Stimulated activated naive CD8-positive, alpha-beta T cell treated with anti-CD3 and anti-CD28 coated beads, Interleukin-15, Interleukin-2, amounts not matched to agents 100 U/mL and 50 U/mL, for 24 hours (primary cell): Measurements from ENCODE around the gene TRIM2.
A peak's percentile ranks its signal among the peaks of the same experiment; 100 is the strongest.
"Not testable (repeated sequence)": the region's sequence is repeated elsewhere in the genome, so short reads cannot be mapped to it uniquely, and the experiment has no call there.

Source experiments
- ATAC-seq: fragments of 150-1000 bp; cut with Tn5 transposase; one replicate; pipeline ENCODE4 v1.10.0; 2021
- DNase-seq: peaks from one replicate; pipeline ENCODE4 v3.0.0; 2021

TRIM2 gene

GRCh38 chr4:153204247-153204671 lies at the start of gene TRIM2:
TSS of gene TRIM2 (plus strand) at chr4:153204443. CDS start at chr4:153204531, 88 bp downstream.
- ATAC-seq (no peak), DNase-seq (no peak)

- DNase-seq (no peak), ATAC-seq (no peak)
Measured at GRCh38 chr4:153155686-153156085, 48.6 kb upstream of the TRIM2 start.

GRCh38 chr4:153156263-153156662 lies 48.0 kb upstream of the TRIM2 start:
- DNase-seq: peak; percentile 39
- no peak for ATAC-seq

GRCh38 chr4:153156721-153157120 lies 47.5 kb upstream of the TRIM2 start:
- DNase-seq (no peak), ATAC-seq (no peak)

GRCh38 chr4:153159016-153159415 lies 45.2 kb upstream of the TRIM2 start:
- no peak for ATAC-seq
- DNase-seq: no peak

- DNase-seq: no peak
- peak; percentile 55 for ATAC-seq
Measured at GRCh38 chr4:153159728-153160221, 44.5 kb upstream of the TRIM2 start.

GRCh38 chr4:153160821-153161220 lies 43.4 kb upstream of the TRIM2 start:
- ATAC-seq: no peak
- DNase-seq: no peak

- DNase-seq (no peak), ATAC-seq (no peak)
Measured at GRCh38 chr4:153161226-153161963, 42.8 kb upstream of the TRIM2 start.

- not testable (repeated sequence) for ATAC-seq, DNase-seq
Measured at GRCh38 chr4:153165236-153165635, 39.0 kb upstream of the TRIM2 start.

GRCh38 chr4:153166716-153167501 lies 37.3 kb upstream of the TRIM2 start:
- DNase-seq (no peak), ATAC-seq (no peak)

GRCh38 chr4:153169776-153170175 lies 34.5 kb upstream of the TRIM2 start:
- ATAC-seq (no peak), DNase-seq (no peak)

- no peak for ATAC-seq
- no peak for DNase-seq
Measured at GRCh38 chr4:153170407-153170806, 33.8 kb upstream of the TRIM2 start.

- DNase-seq (no peak), ATAC-seq (no peak)
Measured at GRCh38 chr4:153174821-153175567, 29.2 kb upstream of the TRIM2 start.

GRCh38 chr4:153176938-153177337 lies 27.3 kb upstream of the TRIM2 start:
- DNase-seq (no peak), ATAC-seq (no peak)

GRCh38 chr4:153177841-153178240 lies 26.4 kb upstream of the TRIM2 start:
- no peak for DNase-seq

GRCh38 chr4:153179100-153179499 lies 25.1 kb upstream of the TRIM2 start:
- DNase-seq (no peak), ATAC-seq (no peak)

More at GRCh38 chr4:153177841-153178240, 26.4 kb upstream of the TRIM2 start:
- no peak for ATAC-seq

- DNase-seq: no peak
- no peak for ATAC-seq
Measured at GRCh38 chr4:153181293-153181692, 22.9 kb upstream of the TRIM2 start.

GRCh38 chr4:153181700-153182099 lies 22.5 kb upstream of the TRIM2 start:
- DNase-seq (no peak), ATAC-seq (no peak)

GRCh38 chr4:153183146-153183545 lies 21.1 kb upstream of the TRIM2 start:
- no peak for ATAC-seq
- DNase-seq: no peak

- DNase-seq: no peak
- ATAC-seq: no peak
Measured at GRCh38 chr4:153185331-153185852, 18.9 kb upstream of the TRIM2 start.

GRCh38 chr4:153186046-153186728 lies 18.1 kb upstream of the TRIM2 start:
- no peak for ATAC-seq
- no peak for DNase-seq
